Measurements from ENCODE around the gene ERG28.

ERG28 gene

GRCh38 chr14:75649773-75650172 is 10.9 kb downstream of the ERG28 start:
- TF ChIP-seq POLR2A (IDR thresholded peaks at IDR 0.05; ENCODE audit: low read depth, low read length) = no peak
- DNase-seq (ENCODE audit: insufficient read length, low spot score) = no peak
- FAIRE-seq = no peak

GRCh38 chr14:75649337-75649736 is 11.3 kb downstream of the ERG28 start:
- DNase-seq (ENCODE audit: insufficient read length, low spot score) (no peak), FAIRE-seq (no peak)
- TF ChIP-seq POLR2A (IDR thresholded peaks at IDR 0.05; ENCODE audit: low read depth, low read length) = no peak

GRCh38 chr14:75648066-75648838 is 12.4 kb downstream of the ERG28 start:
- TF ChIP-seq POLR2A (IDR thresholded peaks at IDR 0.05; ENCODE audit: low read depth, low read length) = no peak
- FAIRE-seq = peak; percentile 92
- DNase-seq (ENCODE audit: insufficient read length, low spot score) = peak; percentile 52

GRCh38 chr14:75647640-75648039 is 13.0 kb downstream of the ERG28 start:
- FAIRE-seq (no peak), DNase-seq (ENCODE audit: insufficient read length, low spot score) (no peak)
- no peak for TF ChIP-seq POLR2A (IDR thresholded peaks at IDR 0.05; ENCODE audit: low read depth, low read length)

- TF ChIP-seq POLR2A (IDR thresholded peaks at IDR 0.05; ENCODE audit: low read depth, low read length) = no peak
- DNase-seq (ENCODE audit: insufficient read length, low spot score) = no peak
- FAIRE-seq = no peak
Measured at GRCh38 chr14:75646762-75647161, 13.9 kb downstream of the ERG28 start.

- FAIRE-seq (no peak), DNase-seq (ENCODE audit: insufficient read length, low spot score) (no peak)
- no peak for TF ChIP-seq POLR2A (IDR thresholded peaks at IDR 0.05; ENCODE audit: low read depth, low read length)
Measured at GRCh38 chr14:75645056-75645455, 15.6 kb downstream of the ERG28 start.

GRCh38 chr14:75643985-75644384 is 16.7 kb downstream of the ERG28 start:
- TF ChIP-seq POLR2A (IDR thresholded peaks at IDR 0.05; ENCODE audit: low read depth, low read length) = no peak
- DNase-seq (ENCODE audit: insufficient read length, low spot score) = no peak

GRCh38 chr14:75640876-75641275 is 19.8 kb downstream of the ERG28 start:
- no peak for DNase-seq (ENCODE audit: insufficient read length, low spot score)
- FAIRE-seq = no peak
- TF ChIP-seq POLR2A (IDR thresholded peaks at IDR 0.05; ENCODE audit: low read depth, low read length) = no peak

More at GRCh38 chr14:75643985-75644384, 16.7 kb downstream of the ERG28 start:
- FAIRE-seq = no peak

- DNase-seq (ENCODE audit: insufficient read length, low spot score) (no peak), FAIRE-seq (no peak)
- no peak for TF ChIP-seq POLR2A (IDR thresholded peaks at IDR 0.05; ENCODE audit: low read depth, low read length)
Measured at GRCh38 chr14:75636100-75636692, 24.5 kb downstream of the ERG28 start.

- FAIRE-seq (no peak), DNase-seq (ENCODE audit: insufficient read length, low spot score) (no peak)
Measured at GRCh38 chr14:75634848-75635247, 25.8 kb downstream of the ERG28 start.

GRCh38 chr14:75631453-75631831 is 29.2 kb downstream of the ERG28 start:
- TF ChIP-seq POLR2A (IDR thresholded peaks at IDR 0.05; ENCODE audit: low read depth, low read length) = no peak
- no peak for DNase-seq (ENCODE audit: insufficient read length, low spot score)
- no peak for FAIRE-seq

More at GRCh38 chr14:75634848-75635247, 25.8 kb downstream of the ERG28 start:
- TF ChIP-seq POLR2A (IDR thresholded peaks at IDR 0.05; ENCODE audit: low read depth, low read length) = no peak

- DNase-seq (ENCODE audit: insufficient read length, low spot score) (no peak), FAIRE-seq (no peak)
- no peak for TF ChIP-seq POLR2A (IDR thresholded peaks at IDR 0.05; ENCODE audit: low read depth, low read length)
Measured at GRCh38 chr14:75630695-75631452, 29.8 kb downstream of the ERG28 start.

GRCh38 chr14:75628816-75629215 is 31.9 kb downstream of the ERG28 start:
- no peak for FAIRE-seq
- no peak for DNase-seq (ENCODE audit: insufficient read length, low spot score)
- no peak for TF ChIP-seq POLR2A (IDR thresholded peaks at IDR 0.05; ENCODE audit: low read depth, low read length)

GRCh38 chr14:75627406-75627805 is 33.3 kb downstream of the ERG28 start:
- DNase-seq (ENCODE audit: insufficient read length, low spot score) (no peak), FAIRE-seq (no peak)
- TF ChIP-seq POLR2A (IDR thresholded peaks at IDR 0.05; ENCODE audit: low read depth, low read length) = no peak

Data from H54 (cell line).